HUES6 (cell line): ENCODE measurements around the gene LINS1.
"Not testable (repeated sequence)": the region's sequence is repeated elsewhere in the genome, so short reads cannot be mapped to it uniquely, and the experiment has no call there.

Source experiments
- H3K27ac ChIP-seq: 2 replicates; pipeline ENCODE4 v1.7.0; 2013; ENCODE audit warnings: low read depth, mild to moderate bottlenecking, low read length, inconsistent platforms
- H3K27me3 ChIP-seq: 2 replicates; pipeline ENCODE4 v1.6.1; 2013; ENCODE audit warnings: low read length; ENCODE audit not compliant: control insufficient read depth, insufficient read depth
- H3K36me3 ChIP-seq: 2 replicates; pipeline ENCODE4 v1.6.1; 2013; ENCODE audit warnings: low read length; ENCODE audit not compliant: control insufficient read depth, insufficient read depth
- H3K4me1 ChIP-seq: 2 replicates; pipeline ENCODE4 v1.6.1; 2013; ENCODE audit warnings: low read length; ENCODE audit not compliant: control insufficient read depth, insufficient read depth
- H3K4me3 ChIP-seq: 2 replicates; pipeline ENCODE4 v1.5.1; 2013; ENCODE audit warnings: low read depth, low read length
- H3K9ac ChIP-seq: one replicate; pipeline ENCODE4 v1.6.1; 2013; ENCODE audit warnings: mild to moderate bottlenecking, low read length
- H3K9me3 ChIP-seq: 2 replicates; pipeline ENCODE4 v1.6.1; 2013; ENCODE audit warnings: low read depth, low read length; ENCODE audit not compliant: control insufficient read depth, insufficient read depth

Gene LINS1

DNA sequence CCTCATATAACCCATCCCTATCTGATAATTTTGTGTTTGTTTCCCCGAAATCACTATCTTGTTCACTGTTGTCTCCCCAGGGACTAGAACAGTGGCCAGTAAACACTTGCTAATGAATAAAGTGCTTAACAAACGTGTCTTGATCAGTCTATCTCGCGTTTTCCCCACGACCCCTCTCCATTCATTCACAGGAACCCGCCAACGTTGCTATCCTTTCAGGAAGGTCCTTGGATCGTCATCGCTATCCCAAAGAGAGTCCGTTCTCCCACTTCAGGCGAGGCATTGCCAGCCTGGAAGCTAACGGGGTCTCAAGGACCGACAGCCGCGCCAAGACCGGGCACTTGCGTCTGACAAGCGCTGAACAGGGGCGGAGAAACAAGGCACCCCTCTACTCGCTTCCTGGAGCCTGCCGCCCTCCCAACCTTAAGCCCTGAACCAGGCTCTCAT lies 344 bp downstream of the LINS1 start:
- H3K36me3 ChIP-seq: peaks cover 10% of the 10 kb centered on the region
- H3K4me1 ChIP-seq: peaks cover 4% of the 10 kb centered on the region; the same call in 1 of the 2 replicates
- H3K9ac ChIP-seq: peak overlapping the region; percentile 83
- peak overlapping the region; percentile 91 for H3K4me3 ChIP-seq
- H3K9me3 ChIP-seq: no peaks in the 10 kb centered on the region
- no peak overlapping the region for H3K27ac ChIP-seq
- no peaks in the 10 kb centered on the region for H3K27me3 ChIP-seq

DNA sequence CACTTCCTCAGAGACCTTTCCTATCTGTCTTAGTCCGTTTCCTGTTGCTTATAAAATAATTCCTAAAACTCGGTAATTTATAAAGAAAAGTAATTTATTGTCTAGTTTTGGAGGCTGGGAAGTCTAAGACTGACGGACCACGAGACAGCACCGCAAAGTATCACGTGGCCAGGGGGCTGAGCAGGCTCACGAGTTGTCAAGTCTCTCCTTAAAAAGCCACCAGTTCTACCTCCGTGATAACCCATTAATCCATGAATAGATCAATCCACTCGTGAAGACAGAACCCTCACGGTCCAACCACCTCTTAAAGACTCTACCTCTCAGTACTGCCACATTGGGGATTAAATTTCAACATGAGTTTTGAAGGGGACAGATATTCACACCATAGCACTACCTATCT lies 821 bp downstream of the LINS1 start:
- Histone ChIP-seq H3K27me3 (no peaks in the 10 kb centered on the region), H3K4me3 (peak overlapping the region; percentile 91), H3K9me3 (no peaks in the 10 kb centered on the region), H3K36me3 (peaks cover 10% of the 10 kb centered on the region), H3K4me1 (peaks cover 4% of the 10 kb centered on the region; the same call in 1 of the 2 replicates), H3K27ac (no peak overlapping the region), H3K9ac (peak overlapping the region; percentile 83)

DNA sequence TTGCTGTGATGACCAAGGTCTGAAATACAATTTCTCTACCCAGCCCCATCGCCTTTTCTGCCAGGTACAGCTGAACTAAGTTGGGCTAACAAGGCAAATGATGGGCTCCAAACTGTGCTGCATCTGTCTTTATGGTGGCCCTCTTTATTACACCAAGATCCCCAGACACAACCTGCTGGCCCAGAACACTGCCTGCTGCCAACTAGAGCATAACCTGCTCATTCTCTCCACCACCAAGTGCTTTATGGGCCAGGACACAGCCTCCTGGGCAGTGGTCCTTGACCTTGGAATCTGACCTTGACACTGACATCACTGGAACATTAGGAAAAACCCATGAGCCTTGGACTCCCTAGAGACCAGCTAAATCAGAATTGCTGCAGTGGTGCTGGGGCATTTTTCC lies 3.3 kb downstream of the LINS1 start:
- Histone ChIP-seq H3K27me3 (no peaks in the 10 kb centered on the region), H3K4me3 (no peak overlapping the region), H3K9ac (no peak overlapping the region), H3K27ac (no peak overlapping the region), H3K36me3 (no peaks in the 10 kb centered on the region), H3K9me3 (0 out of 2 replicates have a peak, but pooled peaks cover 3% of the 10 kb centered on the region), H3K4me1 (peaks cover 4% of the 10 kb centered on the region; the same call in 1 of the 2 replicates)

DNA sequence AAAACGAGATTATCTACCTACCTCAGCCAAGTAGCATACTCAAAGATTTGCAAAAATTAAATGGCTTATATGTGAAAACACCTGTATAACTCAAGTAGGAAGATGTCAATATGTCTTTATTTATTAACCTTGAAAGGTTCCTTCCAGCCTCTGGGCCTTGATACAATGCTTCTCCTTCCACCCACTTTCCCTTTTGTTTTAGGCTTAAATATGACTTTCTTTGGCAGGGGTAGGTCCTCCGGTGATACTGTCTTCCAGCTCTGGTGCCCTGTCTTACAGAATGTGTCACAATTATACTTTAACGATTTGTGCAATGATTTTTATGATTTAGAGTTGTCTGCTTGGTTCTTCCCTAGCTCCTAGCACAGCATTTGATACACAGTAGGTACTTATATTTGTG lies 4.1 kb downstream of the LINS1 start:
- no peaks in the 10 kb centered on the region for H3K27me3 ChIP-seq
- H3K27ac ChIP-seq: no peak overlapping the region
- H3K4me1 ChIP-seq: peaks cover 4% of the 10 kb centered on the region; the same call in 1 of the 2 replicates
- no peak overlapping the region for H3K9ac ChIP-seq
- H3K4me3 ChIP-seq: no peak overlapping the region
- 0 out of 2 replicates have a peak, but pooled peaks cover 4% of the 10 kb centered on the region for H3K9me3 ChIP-seq
- no peaks in the 10 kb centered on the region for H3K36me3 ChIP-seq

DNA sequence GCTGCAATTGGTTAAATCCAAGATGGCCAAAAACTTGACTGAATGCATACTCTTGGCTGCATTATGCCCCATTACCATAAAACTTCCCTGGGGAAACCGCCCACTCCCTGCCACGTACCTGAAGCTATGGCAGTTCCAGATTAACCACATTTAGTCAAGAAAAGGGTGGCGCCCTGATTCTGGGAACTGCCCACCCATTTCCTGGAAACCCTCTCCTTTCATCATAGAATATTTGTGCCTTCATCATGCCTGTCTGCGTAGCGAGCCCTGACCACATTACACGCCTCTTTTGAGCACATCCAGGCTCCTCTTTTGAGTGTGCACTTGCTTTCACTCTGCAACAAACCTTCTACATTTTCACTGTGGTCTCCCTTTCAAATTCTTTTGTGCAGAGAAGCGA lies 5.2 kb downstream of the LINS1 start:
- no peak overlapping the region for H3K4me3 ChIP-seq
- H3K4me1 ChIP-seq: peaks cover 4% of the 10 kb centered on the region; the same call in 1 of the 2 replicates
- no peak overlapping the region for H3K27ac ChIP-seq

DNA sequence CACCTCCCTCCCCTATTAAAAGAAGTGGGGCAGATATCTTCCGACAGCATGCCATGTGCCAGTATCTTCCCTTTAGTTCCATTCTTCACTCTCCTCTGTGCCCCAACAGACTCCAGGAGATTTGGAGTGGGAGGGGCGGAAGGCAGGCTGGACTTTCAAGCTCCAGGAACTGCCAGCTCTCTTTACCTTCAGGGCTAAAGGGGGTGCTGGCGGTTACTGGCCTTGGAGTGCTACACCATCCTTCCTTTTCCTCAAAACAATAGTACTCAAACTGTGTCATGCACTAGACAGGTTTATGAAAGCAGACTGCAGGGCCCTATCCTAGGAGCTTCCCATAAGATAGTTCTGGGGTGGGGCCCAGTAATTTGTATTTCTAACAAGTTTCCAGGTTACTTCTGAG lies 6.0 kb downstream of the LINS1 start:
- Histone ChIP-seq H3K9me3 (peaks cover 17% of the 10 kb centered on the region), H3K27ac (no peak overlapping the region), H3K9ac (no peak overlapping the region), H3K4me3 (no peak overlapping the region), H3K27me3 (no peaks in the 10 kb centered on the region), H3K36me3 (no peaks in the 10 kb centered on the region), H3K4me1 (peaks cover 4% of the 10 kb centered on the region; the same call in 1 of the 2 replicates)

More for the DNA sequence above, 5.2 kb downstream of the LINS1 start:
- H3K36me3 ChIP-seq: no peaks in the 10 kb centered on the region
- H3K9me3 ChIP-seq: peaks cover 11% of the 10 kb centered on the region
- no peaks in the 10 kb centered on the region for H3K27me3 ChIP-seq
- H3K9ac ChIP-seq: no peak overlapping the region

DNA sequence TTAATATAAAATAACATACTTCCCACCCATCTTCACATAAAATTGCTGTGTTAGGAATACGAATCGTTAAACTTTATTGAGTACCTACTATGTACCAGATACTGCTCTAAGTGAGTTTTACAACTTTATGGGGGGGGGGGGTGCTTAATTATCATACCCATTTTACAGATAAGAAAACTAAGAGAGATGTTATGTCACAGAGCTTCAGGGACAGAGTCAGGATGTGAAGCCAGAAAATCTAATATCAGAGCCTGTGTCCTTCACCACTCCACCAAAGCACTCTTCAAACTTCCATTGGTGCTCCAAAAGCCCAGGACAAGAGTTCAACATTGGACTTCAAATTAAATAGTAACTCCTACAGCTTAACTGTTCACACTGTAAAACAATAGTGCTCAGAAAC lies 8.6 kb downstream of the LINS1 start:
- no peaks in the 10 kb centered on the region for H3K4me1 ChIP-seq
- H3K9me3 ChIP-seq: peaks cover 39% of the 10 kb centered on the region
- no peaks in the 10 kb centered on the region for H3K36me3 ChIP-seq
- no peaks in the 10 kb centered on the region for H3K27me3 ChIP-seq
- no peak overlapping the region for H3K27ac ChIP-seq
- H3K4me3 ChIP-seq: no peak overlapping the region
- H3K9ac ChIP-seq: no peak overlapping the region

DNA sequence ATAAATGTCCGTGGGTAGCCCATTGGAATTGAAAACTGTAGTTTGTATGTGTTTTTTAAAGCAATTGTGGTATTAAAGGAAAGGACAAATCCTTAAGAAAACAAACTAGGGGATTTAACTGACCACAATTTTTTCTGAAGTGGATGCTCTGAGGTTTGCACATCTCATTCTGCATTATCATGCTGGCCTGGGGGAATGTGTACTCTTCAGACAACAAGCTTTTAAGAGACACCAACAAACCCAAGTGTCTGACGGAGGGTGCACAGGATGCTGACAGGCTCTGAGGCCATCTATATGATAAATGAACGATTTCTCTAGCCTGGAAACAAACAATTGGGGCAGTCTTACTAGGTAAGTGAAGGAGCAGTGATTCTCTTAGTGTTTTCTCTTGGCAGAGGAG lies 9.1 kb downstream of the LINS1 start:
- H3K9me3 ChIP-seq: peaks cover 45% of the 10 kb centered on the region
- H3K27me3 ChIP-seq: no peaks in the 10 kb centered on the region
- H3K27ac ChIP-seq: no peak overlapping the region
- no peak overlapping the region for H3K9ac ChIP-seq
- no peak overlapping the region for H3K4me3 ChIP-seq
- H3K4me1 ChIP-seq: no peaks in the 10 kb centered on the region
- H3K36me3 ChIP-seq: no peaks in the 10 kb centered on the region

DNA sequence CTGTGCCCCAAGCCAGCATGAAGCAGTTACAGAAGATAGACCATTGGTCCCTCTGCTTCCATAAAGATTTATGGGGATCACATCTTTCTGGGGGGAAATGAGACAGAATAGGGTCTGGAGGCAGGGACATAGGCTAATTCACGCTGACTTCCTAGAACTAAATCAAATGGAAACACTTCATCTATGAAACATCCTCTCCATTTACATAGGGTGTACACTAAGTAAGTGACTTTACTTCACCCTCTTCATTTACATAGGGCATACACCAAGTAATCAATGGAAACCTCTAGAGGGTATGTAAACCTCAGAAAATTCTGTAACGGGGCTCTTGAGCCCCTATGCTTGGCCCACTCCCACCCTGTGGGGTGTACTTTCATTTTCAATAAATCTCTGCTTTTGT lies 10.1 kb downstream of the LINS1 start:
- Histone ChIP-seq H3K9ac (no peak overlapping the region), H3K4me3 (no peak overlapping the region), H3K36me3 (no peaks in the 10 kb centered on the region), H3K27me3 (no peaks in the 10 kb centered on the region), H3K4me1 (no peaks in the 10 kb centered on the region), H3K27ac (no peak overlapping the region), H3K9me3 (peaks cover 53% of the 10 kb centered on the region)

DNA sequence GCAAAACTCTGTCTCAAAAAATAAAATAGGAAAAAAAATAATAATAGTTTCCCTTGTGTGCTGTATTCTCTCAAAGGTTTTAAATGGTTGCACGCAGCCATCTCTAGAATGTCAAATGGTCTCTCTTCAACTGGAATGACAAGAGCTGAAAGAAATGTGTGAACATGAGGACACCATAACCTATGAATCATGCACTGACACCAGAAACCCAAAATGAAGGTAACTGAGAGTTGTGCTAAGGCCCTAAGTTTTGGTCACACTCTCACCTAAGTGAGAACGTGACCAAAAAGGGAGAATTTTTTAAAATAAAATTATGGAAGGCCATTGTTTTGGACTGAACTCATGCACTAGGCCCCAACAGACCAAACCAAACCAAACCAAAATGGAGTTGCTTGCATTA lies 10.8 kb downstream of the LINS1 start:
- not testable (repeated sequence) for H3K9ac ChIP-seq, H3K27me3 ChIP-seq, H3K4me1 ChIP-seq, H3K4me3 ChIP-seq, H3K27ac ChIP-seq, H3K36me3 ChIP-seq
- peaks cover 55% of the 10 kb centered on the region for H3K9me3 ChIP-seq

DNA sequence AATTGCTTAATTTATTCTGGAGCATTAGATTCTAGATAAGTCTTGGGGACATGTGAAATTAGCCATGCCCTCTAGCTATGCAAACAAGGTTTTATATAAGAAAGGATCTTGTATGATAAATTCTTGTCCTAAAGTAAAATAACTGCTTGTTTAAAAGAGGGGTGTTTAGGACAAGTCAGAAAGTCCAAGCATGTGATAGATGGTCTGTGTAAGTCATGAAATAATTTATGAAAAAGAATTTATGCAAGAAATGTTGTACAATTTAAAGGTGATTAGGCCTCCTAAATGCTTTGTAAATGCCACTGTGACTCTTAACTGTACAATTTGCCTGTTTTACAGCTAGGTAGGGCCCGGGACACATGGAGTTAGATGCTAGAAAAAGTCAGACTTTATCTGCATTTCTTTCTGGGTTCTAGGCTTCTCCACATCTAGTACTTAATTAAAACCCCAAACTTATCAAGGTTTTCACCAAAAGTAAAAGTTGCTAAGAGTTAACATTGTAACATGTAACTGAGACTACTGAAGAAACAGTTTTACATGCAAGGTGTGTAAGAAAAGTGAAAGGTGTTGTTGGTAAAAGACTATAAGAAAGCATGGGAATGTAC lies 13.2 kb downstream of the LINS1 start:
- Histone ChIP-seq H3K4me3 (no peak overlapping the region), H3K4me1 (no peaks in the 10 kb centered on the region), H3K27ac (no peak overlapping the region), H3K36me3 (peaks cover 2% of the 10 kb centered on the region; the same call in 1 of the 2 replicates), H3K9me3 (peaks cover 74% of the 10 kb centered on the region), H3K27me3 (no peaks in the 10 kb centered on the region), H3K9ac (no peak overlapping the region)
